K562 (cell line): ENCODE measurements around the gene KCNAB1. TPM values are rescaled to one million over a fixed set of nuclear protein-coding genes. Genes with fewer than 3 reads are reported as not detected.

Source experiments
- ATAC-seq: fragments of 200-7000 bp; cut with Tn5 transposase; 3 replicates; pipeline ENCODE4 v1.9.1; 2020; ENCODE audit warnings: moderate library complexity
- BruUV-seq: library from RNA; stranded (reverse); fragments of 400-500 nt; replicated peaks from 2 replicates; lab custom pipeline; 2021; lab: Mats Ljungman, UMichigan
- CTCF ChIA-PET: fragments of 300-600 bp; formaldehyde crosslinking; extraction: SDS; loops from one replicate; lab custom pipeline; 2021; ENCODE audit warnings: low intra/inter-chr PET ratio; lab: Yijun Ruan, JAX
- POLR2A ChIA-PET: fragments of 300-600, 350-650 bp; sonication (Branson Sonifier 250); formaldehyde crosslinking; extraction: SDS; loops from one replicate; lab custom pipeline; 2021; ENCODE audit warnings: antibody characterized with exemption, inconsistent platforms; lab: Yijun Ruan, JAX
- DNase-seq, 4 experiments: peaks; one replicate each; pipeline versions ENCODE4 v3.0.0 to v3.0.0-alpha.2; 2011 to 2018; ENCODE audit warnings: low spot score in 3 of 4, mixed read lengths in 3 of 4; ENCODE audit errors: extremely low read depth in 1 of 4
- FAIRE-seq: peaks from 2 replicates; lab custom pipeline; 2011; peaks lifted over from hg19 to GRCh38; lab: Jason Lieb, UNC
- H2AFZ ChIP-seq: 2 replicates; pipeline ENCODE4 v1.6.0; 2011; ENCODE audit warnings: low read depth, low read length, control low read depth, inconsistent platforms
- H3K27ac ChIP-seq: fragments of 200-600 bp; 3 replicates; pipeline ENCODE4 v1.8.0; 2011; ENCODE audit warnings: low read depth, mild to moderate bottlenecking, control low read depth, inconsistent platforms, low read length, moderate library complexity, mixed read lengths; ENCODE audit errors: extremely low read depth
- H3K27me3 ChIP-seq, 2 experiments: fragments of 300-600 bp in 1 of 2; 2 replicates in 1 of 2; 3 replicates in 1 of 2; pipeline versions ENCODE4 v1.6.0 to v1.8.0; 2011; ENCODE audit warnings: inconsistent platforms in 2 of 2, low read length in 2 of 2, mild to moderate bottlenecking in 1 of 2, mixed read lengths in 1 of 2, moderate library complexity in 1 of 2; ENCODE audit not compliant: control insufficient read depth in 2 of 2, insufficient read depth in 2 of 2
- H3K36me3 ChIP-seq: fragments of 300-600 bp; 3 replicates; pipeline ENCODE4 v1.8.0; 2011; ENCODE audit warnings: mild to moderate bottlenecking, low read length, inconsistent platforms; ENCODE audit not compliant: control insufficient read depth, insufficient read depth
- H3K4me1 ChIP-seq, 2 experiments: fragments of 200-600 bp in 1 of 2; replicated peaks in 1 of 2; 2 replicates in 1 of 2; 3 replicates in 1 of 2; pipeline versions ENCODE4 v1.5.1 to v1.8.0; 2011; ENCODE audit warnings: inconsistent platforms in 2 of 2, low read length in 2 of 2, mild to moderate bottlenecking in 1 of 2, mixed read lengths in 1 of 2, moderate library complexity in 1 of 2; ENCODE audit not compliant: control insufficient read depth in 2 of 2, insufficient read depth in 2 of 2
- H3K4me2 ChIP-seq: 2 replicates; pipeline ENCODE4 v1.6.1; 2011; ENCODE audit warnings: low read length, control low read depth, inconsistent platforms, mixed read lengths; ENCODE audit not compliant: insufficient read depth
- H3K4me3 ChIP-seq: fragments of 200-600 bp; sonication (generic), shearing (Covaris generic); 2 replicates; pipeline ENCODE4 v1.5.1; 2016; ENCODE audit warnings: control low read depth, inconsistent platforms
- H3K79me2 ChIP-seq: fragments of 200-600 bp; 3 replicates; pipeline ENCODE4 v1.8.0; 2011; ENCODE audit warnings: low read length, inconsistent platforms; ENCODE audit not compliant: control insufficient read depth, insufficient read depth
- H3K9ac ChIP-seq, 2 experiments: 2 replicates each; pipeline versions ENCODE4 v1.6.0 to v1.6.1; 2011; ENCODE audit warnings: low read depth in 2 of 2, low read length in 2 of 2, control low read depth in 1 of 2, inconsistent platforms in 1 of 2, mild to moderate bottlenecking in 1 of 2, mixed read lengths in 1 of 2; ENCODE audit not compliant: insufficient read depth in 1 of 2
- H3K9me1 ChIP-seq: one replicate; pipeline ENCODE4 v1.6.0; 2011; ENCODE audit warnings: inconsistent platforms, mild to moderate bottlenecking, low read length, moderate library complexity; ENCODE audit not compliant: control insufficient read depth, insufficient read depth
- H3K9me3 ChIP-seq: replicated peaks from 2 replicates; pipeline ENCODE4 v1.5.1; 2011; ENCODE audit warnings: low read depth, low read length, inconsistent platforms; ENCODE audit not compliant: control insufficient read depth, insufficient read depth
- H4K20me1 ChIP-seq: replicated peaks from 2 replicates; pipeline ENCODE4 v1.6.1; 2011; ENCODE audit warnings: low read length, inconsistent platforms, mixed read lengths; ENCODE audit not compliant: control insufficient read depth, insufficient read depth
- CCNT2 ChIP-seq: IDR thresholded peaks from 2 replicates; pipeline ENCODE4 v1.6.1; 2011; ENCODE audit warnings: borderline replicate concordance, low read depth, mild to moderate bottlenecking, moderate library complexity, mixed read lengths, low read length; ENCODE audit not compliant: insufficient read length; ENCODE audit errors: extremely low read depth
- CEBPG ChIP-seq, 3 experiments: fragments of 200-800 bp in 1 of 3; sonication (Bioruptor generic) in 1 of 3; sonication (generic) in 1 of 3; formaldehyde crosslinking in 1 of 3; IDR thresholded peaks in 2 of 3; conservative IDR thresholded peaks in 1 of 3; 2 replicates each; pipeline versions ENCODE4 v1.6.1 to v1.8.0; 2016 to 2022; ENCODE audit warnings: missing compliant biosample characterization in 2 of 3, missing genetic modification characterization in 2 of 3, mild to moderate bottlenecking in 1 of 3, missing genetic modification reagents in 1 of 3
- COPS2 ChIP-seq: fragments of 450-650 bp; conservative IDR thresholded peaks from 2 replicates; pipeline ENCODE4 v1.6.1; 2016; ENCODE audit warnings: mild to moderate bottlenecking, moderate library complexity
- ETS1 ChIP-seq: conservative IDR thresholded peaks from 2 replicates; pipeline ENCODE4 v1.6.1; 2011; ENCODE audit warnings: low read depth, mild to moderate bottlenecking, low read length; ENCODE audit not compliant: control insufficient read depth
- HDAC1 ChIP-seq, 2 experiments: fragments of 450-650 bp; IDR thresholded peaks; 2 replicates each; pipeline ENCODE4 v1.6.1; 2016 to 2017; ENCODE audit warnings: inconsistent platforms in 1 of 2, mild to moderate bottlenecking in 1 of 2, moderate library complexity in 1 of 2
- MBD2 ChIP-seq: sonication (generic); IDR thresholded peaks from 2 replicates; pipeline ENCODE4 v1.6.1; 2016; ENCODE audit warnings: low read depth, borderline replicate concordance
- NCOA1 ChIP-seq: fragments of 450-650 bp; IDR thresholded peaks from 2 replicates; pipeline ENCODE4 v1.6.1; 2016; ENCODE audit warnings: low read depth
- POLR2B ChIP-seq: fragments of 450-650 bp; IDR thresholded peaks from 2 replicates; pipeline ENCODE4 v1.6.1; 2018; ENCODE audit warnings: low read depth; ENCODE audit not compliant: partially characterized antibody
- PRDM10 ChIP-seq: fragments of 450-650 bp; IDR thresholded peaks from 2 replicates; pipeline ENCODE4 v1.6.1; 2018; ENCODE audit not compliant: partially characterized antibody
- SNIP1 ChIP-seq: fragments of 450-650 bp; IDR thresholded peaks from 2 replicates; pipeline ENCODE4 v1.7.1; 2017; ENCODE audit warnings: low read depth, mild to moderate bottlenecking
- TFAM ChIP-seq: fragments of 250-450 bp; sonication (Bioruptor Pico); conservative IDR thresholded peaks from 2 replicates; pipeline ENCODE4 v1.5.0; 2021; ENCODE audit warnings: mild to moderate bottlenecking, moderate library complexity
- ZNF217 ChIP-seq: sonication (generic); formaldehyde crosslinking; IDR thresholded peaks from 2 replicates; pipeline ENCODE4 v1.8.0; 2022; ENCODE audit warnings: mild to moderate bottlenecking, missing genetic modification reagents
- ZNF551 ChIP-seq: fragments of 250-450 bp; sonication (Bioruptor Pico); IDR thresholded peaks from 2 replicates; pipeline ENCODE4 v1.5.0; 2021; ENCODE audit warnings: mild to moderate bottlenecking, moderate library complexity
- in situ Hi-C: fragments of 300-500 bp; cut with MboI; formaldehyde crosslinking; loops from 4 replicates; pipeline ENCODE4 v1.15.0; 2018; ENCODE audit warnings: inconsistent platforms, mixed read lengths
- intact Hi-C: fragments of 100-400 bp; cut with micrococcal nuclease; formaldehyde crosslinking; loops from 2 replicates; pipeline ENCODE4 v1.14.2; 2022
- polyA plus RNA-seq, 8 experiments: library from polyadenylated mRNA; depleted of rRNA in 4 of 8; stranded (reverse) in 5 of 8; unstranded in 3 of 8; fragments of >200 nt; fragmentation: Nextera tagmentation in 2 of 8; fragmentation: Illumina TruSeq in 1 of 8; extraction: Ambion mirVana in 2 of 8; extraction: Trizol in 1 of 8; gene quantifications; 2 replicates each; pipeline versions ENCODE4 v1.2.1 to v1.2.3, GENCODE V29; 2011 to 2014; ENCODE audit warnings: inconsistent platforms in 1 of 8, missing spikeins in 1 of 8
- total RNA-seq, 7 experiments: library from RNA; depleted of rRNA in 6 of 7; stranded (reverse); fragments of >200 nt in 6 of 7; fragmentation: Illumina TruSeq in 2 of 7; extraction: Trizol in 2 of 7; gene quantifications; 2 replicates each; pipeline versions ENCODE4 v1.2.1 to v1.2.3, GENCODE V29; 2011 to 2021; ENCODE audit warnings: low replicate concordance in 1 of 7
- TF ChIP-seq, protein P1 (sequence below): fragments of 250-450 bp; sonication (Bioruptor Pico); IDR thresholded peaks from 2 replicates; pipeline ENCODE4 v1.5.0; 2020; ENCODE audit warnings: mild to moderate bottlenecking

KCNAB1 gene
- total and polyA plus RNA-seq, 9 of the 15 experiments (the other 6 are each of a cell fraction or from before 2014, with no cell fraction given) = 0.14 to 1.2 (median 0.51) TPM

DNA sequence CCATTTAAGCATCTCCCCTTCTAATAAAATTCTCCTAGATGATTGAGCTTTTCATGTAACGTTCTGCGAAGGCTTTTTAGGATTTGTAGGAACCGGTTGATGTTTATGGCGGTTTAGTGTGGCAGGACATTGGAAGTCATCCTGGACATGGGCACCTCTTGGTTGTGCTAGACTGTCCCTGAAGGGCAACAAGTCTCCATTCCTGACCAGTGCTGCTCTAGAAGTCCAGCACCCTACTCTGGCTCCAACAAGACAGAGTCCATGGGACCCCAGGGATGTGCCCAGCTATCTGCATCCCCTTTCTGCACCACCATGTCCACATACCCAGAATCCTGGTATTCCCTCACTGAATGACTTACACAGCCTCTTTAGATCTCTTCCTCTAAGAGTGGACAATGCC, 46.4 kb downstream of the KCNAB1 start (continued):
- no peak for TF ChIP-seq ETS1

GRCh38 chr3:156170571-156170970, 50.2 kb downstream of the KCNAB1 start:
- CTCF ChIA-PET = no interaction called here
- no peak overlapping the region for H3K9ac ChIP-seq
- H4K20me1 ChIP-seq = no peaks in the 10 kb centered on the region
- no peak for ATAC-seq
- H3K9me1 ChIP-seq = no peaks in the 10 kb centered on the region
- H2AFZ ChIP-seq = no peak overlapping the region
- POLR2A ChIA-PET = no interaction called here
- no peaks in the 10 kb centered on the region for H3K36me3 ChIP-seq
- H3K9me3 ChIP-seq = no peaks in the 10 kb centered on the region
- no peaks in the 10 kb centered on the region for H3K4me1 ChIP-seq
- no peak for FAIRE-seq
- no TSS peak for BruUV-seq
- no peak overlapping the region for H3K27ac ChIP-seq
- no peak overlapping the region for H3K4me2 ChIP-seq
- intact Hi-C loops = no loop called here
- no peak for DNase-seq
- no peaks in the 10 kb centered on the region for H3K79me2 ChIP-seq
- H3K27me3 ChIP-seq = peaks cover 4 to 11% of the 10 kb centered on the region in 2 experiments; a peak in 4 of 5 replicates
- H3K4me3 ChIP-seq = no peak overlapping the region
- in situ Hi-C loops = loop anchor here (25.0 kb wide), 2 partner anchors 217 to 342 kb away; no protein-coding TSS in a partner anchor
- TF ChIP-seq ZNF217 (CRISPR knock-in tag) = no peak
- no peak for TF ChIP-seq HDAC1 (IDR thresholded peaks at IDR 0.05)
- no peak for TF ChIP-seq COPS2
- no peak for TF ChIP-seq PRDM10
- no peak for TF ChIP-seq SNIP1
- TF ChIP-seq, protein P1, sequence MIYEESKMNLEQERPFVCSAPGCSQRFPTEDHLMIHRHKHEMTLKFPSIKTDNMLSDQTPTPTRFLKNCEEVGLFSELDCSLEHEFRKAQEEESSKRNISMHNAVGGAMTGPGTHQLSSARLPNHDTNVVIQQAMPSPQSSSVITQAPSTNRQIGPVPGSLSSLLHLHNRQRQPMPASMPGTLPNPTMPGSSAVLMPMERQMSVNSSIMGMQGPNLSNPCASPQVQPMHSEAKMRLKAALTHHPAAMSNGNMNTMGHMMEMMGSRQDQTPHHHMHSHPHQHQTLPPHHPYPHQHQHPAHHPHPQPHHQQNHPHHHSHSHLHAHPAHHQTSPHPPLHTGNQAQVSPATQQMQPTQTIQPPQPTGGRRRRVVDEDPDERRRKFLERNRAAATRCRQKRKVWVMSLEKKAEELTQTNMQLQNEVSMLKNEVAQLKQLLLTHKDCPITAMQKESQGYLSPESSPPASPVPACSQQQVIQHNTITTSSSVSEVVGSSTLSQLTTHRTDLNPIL (CRISPR knock-in tag) = no peak
- TF ChIP-seq TFAM (CRISPR knock-in tag) = no peak
- no peak for TF ChIP-seq MBD2
- no peak for TF ChIP-seq ZNF551 (CRISPR knock-in tag)
- no peak for TF ChIP-seq CEBPG (CRISPR knock-in tag; IDR thresholded peaks at IDR 0.05)
- no peak for TF ChIP-seq CEBPG (tag; conservative IDR thresholded peaks at IDR 0.05 in 1 of 2, IDR thresholded peaks at IDR 0.05 in 1 of 2)
- TF ChIP-seq NCOA1 = no peak
- no peak for TF ChIP-seq POLR2B
- TF ChIP-seq CCNT2 = no peak
